CD4-positive, alpha-beta memory T cell (primary cell): ENCODE results near the gene SLC35A2. TPM values are rescaled to one million over a fixed set of nuclear protein-coding genes. Genes with fewer than 3 reads are reported as not detected.

ENCODE experiments used
- CTCF ChIA-PET: fragments of 350-600 bp; sonication (Branson Sonifier 250); formaldehyde crosslinking; loops from one replicate; lab custom pipeline; 2021; ENCODE audit warnings: inconsistent platforms; ENCODE audit not compliant: partially characterized antibody; lab: Charles Lee
- POLR2A ChIA-PET: fragments of 350-600 bp; sonication (Branson Sonifier 250); formaldehyde crosslinking; loops from one replicate; lab custom pipeline; 2021; ENCODE audit not compliant: partially characterized antibody; lab: Charles Lee
- DNase-seq, 5 donors: peaks; one replicate each; pipeline versions ENCODE4 v3.0.0 to v3.0.0-alpha.2; 2020 to 2022; ENCODE audit warnings: mixed read lengths in 1 of 5
- H3K27ac ChIP-seq: one replicate; pipeline ENCODE4 v1.7.0; 2013; ENCODE audit warnings: low read depth, low read length
- H3K27me3 ChIP-seq: 2 replicates; pipeline ENCODE4 v1.7.0; 2013; ENCODE audit warnings: mild to moderate bottlenecking, low read length, moderate library complexity; ENCODE audit not compliant: insufficient read depth
- H3K36me3 ChIP-seq: 2 replicates; pipeline ENCODE4 v1.7.0; 2013; ENCODE audit warnings: mild to moderate bottlenecking, low read length, moderate library complexity; ENCODE audit not compliant: insufficient read depth
- H3K4me1 ChIP-seq: 2 replicates; pipeline ENCODE4 v1.7.0; 2013; ENCODE audit warnings: mild to moderate bottlenecking, low read length, moderate library complexity; ENCODE audit not compliant: insufficient read depth
- H3K4me3 ChIP-seq, 2 donors: one replicate each; pipeline ENCODE4 v1.7.0; 2013; ENCODE audit warnings: low read length in 2 of 2, mild to moderate bottlenecking in 1 of 2
- H3K9me3 ChIP-seq, 2 donors: one replicate each; pipeline ENCODE4 v1.7.0; 2013; ENCODE audit warnings: low read length in 2 of 2, control low read depth in 1 of 2; ENCODE audit not compliant: control insufficient read depth in 1 of 2
- H3K27ac Mint-ChIP-seq, 7 donors: one replicate each; pipeline ENCODE4 v1.8.0; 2020 to 2021; ENCODE audit warnings: mixed read lengths in 7 of 7, mild to moderate bottlenecking in 6 of 7, inconsistent platforms in 3 of 7, moderate library complexity in 3 of 7
- H3K27me3 Mint-ChIP-seq, 2 donors: one replicate each; pipeline ENCODE4 v1.8.0; 2020 to 2021; ENCODE audit warnings: mixed read lengths in 2 of 2
- H3K36me3 Mint-ChIP-seq, 2 donors: one replicate each; pipeline ENCODE4 v1.8.0; 2020 to 2021; ENCODE audit warnings: mixed read lengths in 2 of 2, inconsistent platforms in 1 of 2, mild to moderate bottlenecking in 1 of 2
- H3K4me1 Mint-ChIP-seq, 4 donors: one replicate each; pipeline ENCODE4 v1.8.0; 2020 to 2021; ENCODE audit warnings: mixed read lengths in 4 of 4, mild to moderate bottlenecking in 1 of 4
- H3K4me3 Mint-ChIP-seq, 8 donors: one replicate each; pipeline ENCODE4 v1.8.0; 2020 to 2021; ENCODE audit warnings: mixed read lengths in 8 of 8, mild to moderate bottlenecking in 7 of 8, moderate library complexity in 6 of 8, inconsistent platforms in 3 of 8
- H3K9me3 Mint-ChIP-seq, 8 donors: one replicate each; pipeline ENCODE4 v1.8.0; 2020 to 2021; ENCODE audit warnings: mixed read lengths in 8 of 8, mild to moderate bottlenecking in 5 of 8, inconsistent platforms in 3 of 8, moderate library complexity in 1 of 8
- intact Hi-C: fragments of 100-400 bp; cut with micrococcal nuclease; formaldehyde crosslinking; loops from one replicate; pipeline ENCODE4 v1.15.1; 2023
- polyA plus RNA-seq, 2 donors: library from polyadenylated mRNA; unstranded; fragments of 300-500 nt; fragmentation: Illumina TruSeq; gene quantifications; one replicate each; pipeline ENCODE4 v1.2.3, GENCODE V29; 2021
- total RNA-seq, 2 experiments: library from RNA; stranded (reverse); gene quantifications; one replicate each; pipeline ENCODE4 v1.2.3, GENCODE V29; 2021

Gene SLC35A2
- total and polyA plus RNA-seq, 4 experiments from 2014 or later = 11.8 to 15.8 (median 14.1) TPM

DNA sequence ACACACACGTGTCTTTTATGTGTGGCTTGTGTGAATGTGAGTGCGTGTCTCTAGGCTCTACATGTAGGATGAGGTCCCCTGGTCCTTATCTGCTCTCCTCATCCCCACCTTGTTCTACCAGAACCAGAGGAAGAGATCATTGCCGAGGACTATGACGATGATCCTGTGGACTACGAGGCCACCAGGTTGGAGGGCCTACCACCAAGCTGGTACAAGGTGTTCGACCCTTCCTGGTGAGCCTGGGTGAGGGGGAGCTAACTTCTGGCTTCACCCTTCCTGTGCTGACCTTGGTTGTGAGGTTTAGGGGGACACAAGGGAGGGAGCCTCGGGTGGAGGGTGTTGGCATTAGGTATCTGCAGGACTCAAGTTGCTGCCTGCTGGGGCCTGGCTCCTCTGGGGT is 10.4 kb downstream of the SLC35A2 start:
- H3K9me3 ChIP-seq = no peaks in the 10 kb centered on the region
- H3K36me3 ChIP-seq = peaks cover 14% of the 10 kb centered on the region
- H3K27me3 ChIP-seq = no peaks in the 10 kb centered on the region
- Mint-ChIP-seq H3K4me1 (peaks cover 2 to 26% (median 13%) of the 10 kb centered on the region in 4 donors), H3K27ac (peak overlapping the region in 1 of 7 donors; percentile 32), H3K4me3 (no peak overlapping the region), H3K9me3 (peaks cover 0 to 1% (median 0%) of the 10 kb centered on the region in 8 donors), H3K36me3 (peaks cover 5 to 42% of the 10 kb centered on the region in 2 donors), H3K27me3 (no peaks in the 10 kb centered on the region)
- no peak for DNase-seq
- peaks cover 24% of the 10 kb centered on the region for H3K4me1 ChIP-seq
- H3K4me3 ChIP-seq = no peak overlapping the region
- no peak overlapping the region for H3K27ac ChIP-seq
- CTCF ChIA-PET = no interaction called here
- intact Hi-C loops = no loop called here
- POLR2A ChIA-PET = interaction anchor here (1.2 to 1.6 kb wide), 2 partner anchors 9 to 11 kb away, joined by 5 to 11 read pairs; partner anchors contain the start of gene SLC35A2

- Mint-ChIP-seq H3K27ac (peak overlapping the region in 3 of 7 donors; percentile 19 to 88 (median 70)), H3K36me3 (peaks cover 10 to 37% of the 10 kb centered on the region in 2 donors), H3K27me3 (no peaks in the 10 kb centered on the region), H3K9me3 (peaks cover 0 to 1% (median 0%) of the 10 kb centered on the region in 8 donors), H3K4me1 (peaks cover 4 to 34% (median 17%) of the 10 kb centered on the region in 4 donors), H3K4me3 (peak overlapping the region in 1 of 8 donors; percentile 2)
- H3K4me1 ChIP-seq = peaks cover 24% of the 10 kb centered on the region
- no peak overlapping the region for H3K27ac ChIP-seq
- intact Hi-C loops = loop anchor here (5.0 kb wide), 1 partner anchor 97 kb away; the partner anchor contains the start of gene HDAC6
- ChIA-PET POLR2A (interaction anchor here (0.9 to 3.9 kb wide), 4 partner anchors 13 to 244 kb away, joined by 3 to 47 read pairs (median 6); partner anchors contain the start of genes GRIPAP1, SLC35A2 and SUV39H1), CTCF (interaction anchor here (1.4 kb wide), 1 partner anchor 17 kb away, joined by 4 read pairs; no protein-coding TSS in a partner anchor)
- peaks cover 18% of the 10 kb centered on the region for H3K36me3 ChIP-seq
- DNase-seq = no peak
- H3K9me3 ChIP-seq = no peaks in the 10 kb centered on the region
- H3K4me3 ChIP-seq = no peak overlapping the region
- no peaks in the 10 kb centered on the region for H3K27me3 ChIP-seq
These were observed 12.4 kb downstream of the SLC35A2 start for GRCh38 chrX:48899078-48899410.

- H3K4me3 ChIP-seq = peak within 1 kb of the TSS; percentile 78 to 92
- POLR2A ChIA-PET = interaction anchor here (0.7 to 3.9 kb wide), 27 partner anchors 9 to 323 kb away, joined by 3 to 47 read pairs (median 5); partner anchors contain the start of genes GRIPAP1, HDAC6, OTUD5 and PIM2
These were observed 13.7 kb downstream of the SLC35A2 start, which contains the start of the genes PQBP1 and TIMM17B for GRCh38 chrX:48897625-48898306. PQBP1 (plus strand) TSS chrX:48897930; CDS start chrX:48898510, 580 bp downstream. TIMM17B (minus strand) TSS chrX:48897768; CDS start chrX:48897749, 19 bp downstream.

DNA sequence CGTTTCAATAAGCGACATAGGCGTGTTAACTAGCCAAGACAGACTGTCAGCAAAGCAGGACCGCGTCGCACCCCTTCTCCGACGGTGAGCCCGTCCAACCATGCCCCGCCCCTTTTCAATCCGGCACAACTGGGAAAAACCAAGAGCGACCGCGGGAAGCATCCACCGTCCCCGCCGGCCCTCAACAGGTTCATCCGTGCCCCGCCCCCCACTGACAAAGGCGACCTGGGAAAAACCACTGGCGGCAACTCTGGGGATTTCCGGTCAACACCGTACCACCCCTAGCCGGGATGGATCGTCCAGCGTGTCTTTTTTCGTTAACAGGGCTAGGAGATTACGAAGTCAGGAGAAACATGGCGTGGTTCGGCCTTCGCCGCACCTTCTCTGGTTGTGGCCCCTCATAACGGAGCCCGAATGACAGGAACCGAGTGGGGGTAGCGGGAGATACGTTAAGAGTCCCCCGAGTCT is 14.3 kb downstream of the SLC35A2 start:
- H3K4me1 Mint-ChIP-seq = peaks cover 4 to 34% (median 19%) of the 10 kb centered on the region in 4 donors
- H3K36me3 ChIP-seq = peaks cover 13% of the 10 kb centered on the region
- no peaks in the 10 kb centered on the region for H3K27me3 Mint-ChIP-seq
- ChIA-PET CTCF (interaction anchor here (0.9 to 2.4 kb wide), 6 partner anchors 9 to 265 kb away, joined by 3 to 12 read pairs (median 4); partner anchors contain the start of gene SLC35A2), POLR2A (interaction anchor here (0.7 to 3.9 kb wide), 19 partner anchors 10 to 323 kb away, joined by 3 to 47 read pairs (median 6); partner anchors contain the start of genes HDAC6, OTUD5, PIM2 and RBM3)
- DNase-seq = peak; percentile 54 to 77 (median 64)
- peaks cover 9 to 28% of the 10 kb centered on the region in 2 donors for H3K36me3 Mint-ChIP-seq
- peaks cover 25% of the 10 kb centered on the region for H3K4me1 ChIP-seq
- peak overlapping the region; percentile 93 for H3K27ac ChIP-seq
- H3K9me3 ChIP-seq = no peaks in the 10 kb centered on the region
- peak overlapping the region; percentile 78 to 92 for H3K4me3 ChIP-seq
- peaks cover 0 to 1% (median 0%) of the 10 kb centered on the region in 8 donors for H3K9me3 Mint-ChIP-seq
- H3K4me3 Mint-ChIP-seq = peak overlapping the region; percentile 86 to 96 (median 92)
- no peaks in the 10 kb centered on the region for H3K27me3 ChIP-seq
- intact Hi-C loops = loop anchor here (1.0 to 5.0 kb wide), 3 partner anchors 20 to 146 kb away; partner anchors contain the start of genes HDAC6 and TFE3
- peak overlapping the region; percentile 88 to 99 (median 96) for H3K27ac Mint-ChIP-seq

More at GRCh38 chrX:48897625-48898306, 13.7 kb downstream of the SLC35A2 start, which contains the start of the genes PQBP1 and TIMM17B:
- Histone ChIP-seq H3K27ac (peak within 1 kb of the TSS; percentile 93), H3K36me3 (peaks cover 18% of the 10 kb centered on the region), H3K4me1 (peaks cover 24% of the 10 kb centered on the region), H3K9me3 (no peaks in the 10 kb centered on the region), H3K27me3 (no peaks in the 10 kb centered on the region)
- H3K4me3 Mint-ChIP-seq = peak within 1 kb of the TSS; percentile 86 to 96 (median 92)
- peaks cover 4 to 34% (median 17%) of the 10 kb centered on the region in 4 donors for H3K4me1 Mint-ChIP-seq
- H3K27me3 Mint-ChIP-seq = no peaks in the 10 kb centered on the region
- H3K27ac Mint-ChIP-seq = peak within 1 kb of the TSS; percentile 88 to 99 (median 96)
- peak; percentile 88 to 93 (median 92) for DNase-seq
- H3K9me3 Mint-ChIP-seq = peaks cover 0 to 1% (median 0%) of the 10 kb centered on the region in 8 donors
- peaks cover 10 to 29% of the 10 kb centered on the region in 2 donors for H3K36me3 Mint-ChIP-seq
- CTCF ChIA-PET = interaction anchor here (0.9 to 2.4 kb wide), 5 partner anchors 9 to 266 kb away, joined by 3 to 12 read pairs (median 3); no protein-coding TSS in a partner anchor
- intact Hi-C loops = loop anchor here (1.0 to 5.0 kb wide), 4 partner anchors 14 to 145 kb away; partner anchors contain the start of genes HDAC6, SLC35A2 and TFE3

DNA sequence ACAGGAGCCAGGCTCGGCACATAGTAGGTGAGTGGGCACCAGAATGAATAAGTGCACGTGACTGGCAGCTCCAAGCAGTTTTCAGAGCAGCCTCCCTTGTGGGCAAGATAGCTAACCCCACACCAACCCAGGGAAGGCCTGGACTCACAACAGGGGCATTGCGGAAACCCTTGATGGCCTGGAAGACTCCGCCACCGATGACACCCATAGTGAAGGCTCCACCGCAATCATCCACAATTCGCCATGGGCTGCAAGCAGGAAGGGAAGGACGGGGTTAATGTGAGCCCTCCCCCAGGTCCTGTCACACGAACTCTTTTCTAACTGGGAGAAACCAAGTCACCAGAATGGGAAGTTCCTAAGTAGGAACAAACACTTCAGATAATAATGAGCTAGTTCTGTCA is 14.8 kb downstream of the SLC35A2 start:
- intact Hi-C loops = loop anchor here (1.0 to 5.0 kb wide), 3 partner anchors 21 to 146 kb away; partner anchors contain the start of genes HDAC6 and TFE3

DNA sequence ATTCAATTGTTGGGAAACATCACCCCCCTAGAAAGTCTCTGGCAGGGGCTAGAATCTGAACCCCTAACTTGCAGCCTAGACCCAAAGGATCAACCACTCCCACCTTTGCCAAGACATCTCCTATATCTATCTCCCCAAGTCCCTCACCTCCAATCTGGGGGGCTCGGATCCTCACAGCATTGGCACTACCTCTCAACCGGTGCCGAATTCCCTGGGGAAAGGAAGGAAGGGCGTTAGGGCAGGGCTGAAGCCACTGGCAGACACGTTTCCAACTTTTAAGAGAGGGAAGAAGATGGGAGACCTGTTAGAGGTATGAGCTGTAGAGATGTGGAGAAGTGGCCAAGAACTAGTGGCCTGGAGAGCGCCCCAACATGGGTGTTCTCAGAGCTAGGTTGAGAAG is 16.6 kb downstream of the SLC35A2 start:
- Mint-ChIP-seq H3K9me3 (peaks cover 0 to 1% (median 0%) of the 10 kb centered on the region in 8 donors), H3K4me1 (peaks cover 12 to 51% (median 28%) of the 10 kb centered on the region in 4 donors), H3K27me3 (peaks cover 0 to 1% of the 10 kb centered on the region in 2 donors), H3K36me3 (peaks cover 5 to 20% of the 10 kb centered on the region in 2 donors), H3K4me3 (peak overlapping the region in 3 of 8 donors; percentile 20 to 73 (median 70)), H3K27ac (peak overlapping the region in 5 of 7 donors; percentile 53 to 83 (median 79))
- DNase-seq = no peak
- Histone ChIP-seq H3K9me3 (no peaks in the 10 kb centered on the region), H3K4me3 (no peak overlapping the region), H3K36me3 (peaks cover 3% of the 10 kb centered on the region), H3K4me1 (peaks cover 34% of the 10 kb centered on the region), H3K27ac (no peak overlapping the region), H3K27me3 (no peaks in the 10 kb centered on the region)
- intact Hi-C loops = loop anchor here (5.0 kb wide), 1 partner anchor 93 kb away; the partner anchor contains the start of gene HDAC6
- ChIA-PET CTCF (interaction anchor here (1.0 to 1.3 kb wide), 2 partner anchors 51 to 247 kb away, joined by 3 read pairs; no protein-coding TSS in a partner anchor), POLR2A (interaction anchor here (1.3 kb wide), 1 partner anchor 27 kb away, joined by 3 read pairs; no protein-coding TSS in a partner anchor)

More for the DNA sequence above, 14.8 kb downstream of the SLC35A2 start:
- DNase-seq = no peak
- ChIA-PET CTCF (interaction anchor here (1.5 to 2.4 kb wide), 2 partner anchors 15 to 40 kb away, joined by 4 to 12 read pairs; partner anchors contain the start of gene SLC35A2), POLR2A (interaction anchor here (0.6 to 3.9 kb wide), 9 partner anchors 15 to 159 kb away, joined by 3 to 47 read pairs (median 6); partner anchors contain the start of genes OTUD5 and SLC35A2)
- Histone ChIP-seq H3K4me3 (peak overlapping the region; percentile 78 to 92), H3K27me3 (no peaks in the 10 kb centered on the region), H3K9me3 (no peaks in the 10 kb centered on the region), H3K4me1 (peaks cover 28% of the 10 kb centered on the region), H3K27ac (peak overlapping the region; percentile 93), H3K36me3 (peaks cover 8% of the 10 kb centered on the region)
- no peaks in the 10 kb centered on the region for H3K27me3 Mint-ChIP-seq
- peaks cover 4 to 39% (median 21%) of the 10 kb centered on the region in 4 donors for H3K4me1 Mint-ChIP-seq
- peaks cover 5 to 25% of the 10 kb centered on the region in 2 donors for H3K36me3 Mint-ChIP-seq
- peak overlapping the region; percentile 86 to 96 (median 92) for H3K4me3 Mint-ChIP-seq
- peak overlapping the region; percentile 88 to 99 (median 96) for H3K27ac Mint-ChIP-seq
- H3K9me3 Mint-ChIP-seq = peaks cover 0 to 1% (median 0%) of the 10 kb centered on the region in 8 donors
